Stimulated activated CD4-positive, alpha-beta T cell treated with anti-CD3 and anti-CD28 coated beads, Interleukin-15, amount 100 ng/mL, for 1 hour (primary cell): ENCODE data around the gene KCNK17.

ENCODE experiments used
- DNase-seq, 2 donors: peaks; one replicate each; pipeline ENCODE4 v3.0.0-alpha.2; 2020; ENCODE audit warnings: low read depth in 1 of 2, low spot score in 1 of 2

The KCNK17 gene, protein sequence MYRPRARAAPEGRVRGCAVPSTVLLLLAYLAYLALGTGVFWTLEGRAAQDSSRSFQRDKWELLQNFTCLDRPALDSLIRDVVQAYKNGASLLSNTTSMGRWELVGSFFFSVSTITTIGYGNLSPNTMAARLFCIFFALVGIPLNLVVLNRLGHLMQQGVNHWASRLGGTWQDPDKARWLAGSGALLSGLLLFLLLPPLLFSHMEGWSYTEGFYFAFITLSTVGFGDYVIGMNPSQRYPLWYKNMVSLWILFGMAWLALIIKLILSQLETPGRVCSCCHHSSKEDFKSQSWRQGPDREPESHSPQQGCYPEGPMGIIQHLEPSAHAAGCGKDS

DNA sequence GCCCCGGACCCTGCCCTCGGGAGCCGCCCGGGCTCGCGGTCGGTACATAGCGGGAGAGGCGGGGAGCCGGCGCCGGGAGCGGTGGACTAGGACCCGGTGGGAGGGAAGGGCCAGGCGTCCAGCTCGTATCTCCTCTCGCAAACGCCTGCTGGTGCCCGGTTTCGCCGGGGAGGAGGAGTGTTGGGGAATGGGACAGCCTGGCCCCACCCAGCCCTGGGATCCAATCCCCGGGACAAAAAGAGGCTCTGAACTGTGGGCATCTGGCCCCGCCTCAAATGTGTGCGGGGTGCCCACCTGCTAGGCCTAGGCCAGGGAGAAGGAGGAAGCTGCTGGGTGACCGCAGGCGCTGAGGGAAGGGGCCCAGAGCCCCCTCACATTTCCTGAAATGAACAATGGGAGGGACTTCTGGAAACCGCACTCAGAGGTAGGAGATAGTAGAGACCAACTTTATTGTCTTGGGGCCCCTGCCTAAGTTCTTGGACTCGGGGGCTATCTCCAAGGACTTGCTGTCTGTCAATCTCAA, at the start of gene KCNK17:
Gene KCNK17, minus strand, starts transcription at position 147 of the 523 bp plus-strand sequence. Its CDS starts 99 bp downstream, at position 48.
- no peak for DNase-seq

DNA sequence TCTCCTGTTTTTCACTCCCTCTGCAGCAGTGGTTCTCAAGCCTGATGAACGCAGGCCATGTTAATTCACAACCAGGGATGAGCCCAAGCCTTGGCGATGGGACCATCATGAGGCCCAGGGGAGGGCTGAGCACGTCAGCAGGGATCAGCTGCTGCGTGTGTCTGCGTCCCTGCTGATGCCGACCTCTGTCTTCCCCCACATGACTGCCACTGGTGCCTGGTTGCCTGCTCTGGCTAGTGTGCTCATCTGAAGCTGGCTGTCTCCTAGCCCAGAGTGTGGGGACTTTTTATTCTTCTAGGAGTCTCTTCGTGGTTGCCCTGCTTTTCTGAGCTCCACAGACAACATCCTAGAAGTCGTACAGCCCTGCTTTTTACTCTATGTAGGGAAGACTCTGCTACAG, 49.1 kb upstream of the KCNK17 start:
- DNase-seq: no peak

DNA sequence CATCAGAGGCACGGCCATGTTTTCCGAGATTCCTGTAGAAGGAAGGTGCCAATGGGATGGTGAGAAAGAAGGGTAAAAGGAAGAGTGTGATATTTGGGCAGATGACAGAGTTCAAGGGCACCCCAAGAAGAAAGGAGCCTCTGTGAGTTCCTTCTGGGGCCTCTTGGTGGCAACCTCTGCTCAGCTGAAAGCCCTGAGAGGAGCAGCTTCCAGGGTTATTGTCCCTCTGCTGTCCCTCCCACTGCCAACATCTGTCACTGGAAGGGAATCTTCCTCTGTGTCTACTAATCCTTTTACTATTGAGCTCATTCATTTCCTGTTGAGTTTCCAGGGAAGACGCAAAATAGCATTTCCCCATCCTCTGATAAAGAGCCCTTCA, 48.3 kb upstream of the KCNK17 start:
- no peak for DNase-seq

DNA sequence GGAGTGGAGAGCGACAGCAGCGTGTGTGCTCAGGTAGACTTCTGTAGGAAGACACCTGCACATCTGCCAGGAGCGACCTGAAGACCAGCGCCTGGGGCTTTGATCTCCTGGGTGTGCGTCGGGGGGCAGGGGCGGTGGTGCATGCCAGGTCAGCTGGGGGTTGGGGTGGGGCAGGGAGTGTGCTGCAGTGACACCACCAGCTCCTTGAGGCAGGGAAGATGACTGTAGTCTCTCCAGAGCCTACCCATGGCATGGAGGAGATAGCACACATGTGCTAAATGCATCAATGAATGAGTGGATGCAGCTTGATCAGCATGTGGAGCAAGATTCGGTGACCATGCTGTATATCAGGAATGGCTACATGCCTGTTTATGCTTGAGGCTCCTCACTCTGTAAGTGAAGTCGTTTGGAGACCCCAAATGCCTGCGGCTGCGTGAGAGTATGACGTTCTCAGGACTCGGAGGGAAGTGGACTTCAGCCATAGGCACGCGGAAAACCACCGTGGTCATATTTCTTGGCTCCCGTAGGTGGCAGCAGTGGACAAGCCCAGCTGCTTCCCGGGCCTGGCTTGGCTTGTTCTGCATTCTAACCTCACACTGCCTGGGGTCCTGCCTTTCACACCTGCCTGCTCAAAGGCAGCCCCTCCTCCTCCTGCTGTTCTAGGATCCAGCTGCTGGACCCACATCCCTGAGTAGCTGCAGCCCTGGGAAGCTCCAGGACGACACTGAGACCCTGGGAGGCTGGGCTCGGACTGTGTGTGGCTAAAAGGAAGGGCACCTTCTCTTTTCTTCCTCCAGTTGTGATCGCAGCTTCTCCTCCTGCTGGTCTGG, 47.7 kb upstream of the KCNK17 start:
- DNase-seq: peak in 1 of 2 donors; percentile 17

DNA sequence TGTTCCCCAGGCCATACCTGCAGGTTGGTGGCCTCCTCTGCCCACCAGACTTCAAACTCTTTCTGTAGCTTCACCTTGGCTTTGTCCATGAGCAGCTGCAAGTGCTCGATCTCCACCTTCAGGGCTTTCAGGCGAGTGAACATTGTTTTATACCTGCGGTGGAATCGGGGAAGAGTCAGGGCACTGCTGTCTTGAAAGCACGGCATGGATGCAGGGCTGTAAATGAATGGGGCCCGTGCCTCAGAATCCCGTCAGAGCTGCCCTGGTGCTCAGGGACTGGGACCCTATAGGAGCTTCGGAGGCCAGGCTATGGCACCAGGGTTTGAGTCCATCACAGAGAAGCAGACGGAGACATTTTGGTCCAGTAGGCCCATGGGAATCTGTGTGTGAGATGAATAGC, 46.2 kb upstream of the KCNK17 start:
- DNase-seq: no peak

DNA sequence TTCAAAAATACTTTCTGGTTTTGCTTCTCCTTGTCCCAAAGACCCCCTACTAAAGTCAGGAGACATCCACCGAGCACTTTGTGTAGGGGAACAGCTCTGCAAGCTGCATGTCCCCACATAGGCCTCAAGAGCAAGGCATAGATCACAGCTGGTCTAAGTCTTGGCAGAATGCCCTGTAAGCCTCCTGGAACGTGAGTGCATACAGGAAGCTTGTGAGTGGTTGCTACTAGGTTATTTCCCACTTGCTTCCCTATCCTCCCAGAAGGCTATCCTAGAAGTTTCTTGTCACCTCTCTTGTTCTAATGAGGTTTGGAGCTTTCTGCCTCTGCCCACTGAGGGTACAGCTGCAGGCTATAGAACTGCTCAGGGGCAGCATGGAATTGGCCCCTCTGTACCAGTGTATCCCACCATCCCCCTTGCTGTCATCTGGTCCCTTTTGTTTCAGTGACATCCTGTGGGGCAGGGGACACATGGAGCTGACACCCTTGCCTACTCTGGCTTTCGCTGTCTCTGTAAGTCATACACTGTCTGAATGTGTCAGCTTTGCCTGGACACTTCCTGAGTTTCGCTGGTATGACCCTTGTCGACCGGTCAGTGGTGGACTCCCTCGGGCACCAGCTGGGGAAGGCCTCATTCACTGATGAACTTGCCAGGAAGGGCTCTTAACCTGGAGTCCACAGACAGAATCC, 43.9 kb upstream of the KCNK17 start:
- DNase-seq: no peak

DNA sequence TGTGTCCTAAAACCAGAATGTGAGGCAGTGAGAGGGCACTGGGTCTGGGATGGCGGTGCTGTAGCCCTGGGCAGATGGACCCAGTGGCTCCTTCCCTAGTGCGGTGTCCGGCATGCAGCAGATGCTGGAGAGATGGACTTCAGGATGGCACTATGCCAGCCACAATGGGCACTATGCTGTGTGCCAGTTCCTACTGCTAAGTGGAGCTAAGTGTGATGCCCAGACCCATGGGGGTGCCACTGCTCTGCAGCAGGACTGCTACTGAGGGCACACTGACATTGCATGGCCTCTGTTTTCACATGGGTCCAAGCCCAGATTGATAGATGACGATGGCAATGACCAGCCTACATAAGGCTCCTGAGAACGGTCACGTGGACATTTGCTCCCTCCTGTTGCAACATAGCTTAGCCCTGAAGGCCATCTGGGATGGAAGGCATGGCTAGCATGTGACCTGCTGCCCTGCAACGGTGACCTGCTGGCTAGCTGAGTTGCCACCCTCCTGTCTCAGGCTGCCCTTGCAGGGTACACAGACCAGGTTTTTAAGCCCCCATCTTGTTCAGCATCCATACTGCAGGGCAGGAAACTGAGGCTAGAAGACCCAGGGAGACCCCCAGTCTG, 39.6 kb upstream of the KCNK17 start:
- DNase-seq: no peak

DNA sequence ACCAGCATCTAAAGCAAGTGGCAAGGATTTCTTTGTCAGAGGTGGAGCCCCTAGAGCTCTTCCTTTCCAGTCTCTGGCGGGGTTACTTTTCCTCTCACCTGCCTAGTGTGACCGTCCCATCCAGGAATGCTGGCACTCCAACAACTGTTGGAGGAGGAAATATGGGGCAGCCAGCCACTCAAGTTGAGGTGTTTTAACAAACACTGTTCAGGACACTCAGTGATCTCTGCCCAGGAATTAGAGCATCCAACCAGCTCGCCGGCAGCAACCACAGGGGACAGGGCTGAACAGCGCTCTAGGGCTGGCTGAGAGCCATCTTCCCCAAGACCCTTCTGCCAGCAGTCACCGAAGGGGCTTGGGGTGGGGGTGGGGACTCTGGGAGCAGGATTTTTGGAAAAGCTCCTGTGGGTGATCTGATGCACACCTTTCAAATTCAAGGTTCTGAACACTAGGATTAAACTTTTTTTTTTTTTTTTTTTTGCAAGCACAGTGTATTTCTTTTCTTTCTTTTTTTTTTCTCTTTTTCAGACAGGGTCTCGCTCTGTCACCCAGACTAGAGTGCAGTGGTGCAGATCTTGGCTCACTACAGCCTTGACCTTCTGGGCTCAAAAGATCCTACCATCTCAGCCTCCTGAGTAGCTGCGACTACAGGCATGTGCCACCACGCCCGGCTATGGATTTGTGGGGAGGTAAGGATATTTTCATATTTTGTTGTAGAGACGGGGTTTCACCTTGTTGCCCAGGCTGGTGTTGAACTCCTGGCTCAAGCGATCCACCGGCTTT, 36.7 kb upstream of the KCNK17 start:
- DNase-seq: no peak

DNA sequence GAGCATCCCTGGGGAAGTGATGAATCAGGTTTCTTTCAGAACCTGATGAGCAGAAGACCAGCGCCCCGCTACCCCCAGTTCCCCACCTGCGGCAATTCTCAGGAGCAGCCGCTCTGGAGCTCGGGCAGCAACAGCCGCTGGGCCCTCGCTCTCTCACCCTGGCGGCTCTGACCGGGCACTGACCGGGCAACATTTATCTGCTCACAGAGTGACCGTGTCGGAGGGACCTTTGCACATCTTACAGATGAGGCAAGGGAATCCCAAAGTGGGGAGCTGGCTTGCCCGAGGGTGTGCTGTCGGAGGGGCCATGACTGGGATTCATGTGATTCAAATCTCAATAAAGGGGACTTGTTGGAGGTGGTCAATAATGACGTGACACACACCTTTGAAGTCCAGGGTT, 34.5 kb upstream of the KCNK17 start:
- no peak for DNase-seq

DNA sequence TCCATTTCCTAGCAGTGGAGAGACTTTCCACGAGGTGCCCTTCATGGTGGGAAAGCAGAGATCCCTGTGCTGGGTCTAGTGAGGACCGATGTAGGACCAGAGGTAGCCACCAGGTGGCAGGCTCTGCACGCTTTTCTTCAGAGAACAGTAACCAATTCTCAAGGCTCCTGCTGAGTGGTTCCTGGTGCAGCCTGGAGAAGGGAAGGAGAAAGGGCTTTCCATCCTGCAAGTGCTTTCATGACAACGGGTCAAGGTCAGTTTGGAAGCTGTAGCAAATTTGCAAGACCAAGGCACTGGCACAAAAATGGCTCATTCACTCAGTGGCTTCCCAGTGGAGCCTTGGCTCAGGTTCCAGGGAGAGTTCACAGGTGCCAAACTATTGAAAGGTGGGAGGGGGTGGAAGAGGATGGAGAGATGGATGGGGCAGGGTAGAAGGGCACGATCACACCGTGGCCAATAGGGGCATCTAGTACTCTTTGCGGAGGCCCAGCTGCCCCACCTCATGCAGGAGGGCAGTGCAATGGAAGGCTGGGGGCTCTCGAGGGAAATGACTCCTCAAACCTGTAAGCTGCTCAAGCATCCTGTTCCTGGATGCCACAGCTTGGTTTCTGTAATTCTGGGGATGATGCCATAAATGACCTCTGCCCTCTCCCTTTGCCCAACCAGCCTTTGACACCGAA, 33.8 kb upstream of the KCNK17 start:
- peak in 1 of 2 donors; percentile 47 for DNase-seq

DNA sequence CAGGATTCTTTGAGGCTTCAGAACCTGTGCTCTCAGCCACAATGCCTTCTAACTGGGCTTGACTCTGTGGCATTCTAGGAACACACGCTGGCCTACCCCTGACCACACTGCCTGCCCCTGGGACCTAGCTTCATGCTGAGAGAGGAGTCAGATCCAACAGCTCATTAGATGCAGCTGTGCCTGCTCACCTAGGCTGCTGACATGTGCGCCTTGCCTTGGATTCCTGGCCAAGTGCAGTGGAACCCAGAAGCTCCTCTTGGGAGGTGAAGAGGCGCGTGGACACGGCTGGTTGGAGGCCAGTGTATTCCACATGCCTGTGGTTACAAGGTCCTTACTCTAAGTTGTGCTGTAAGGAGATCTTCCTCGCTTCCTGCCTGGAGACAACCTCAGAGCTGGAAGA, 33.0 kb upstream of the KCNK17 start:
- DNase-seq: no peak

DNA sequence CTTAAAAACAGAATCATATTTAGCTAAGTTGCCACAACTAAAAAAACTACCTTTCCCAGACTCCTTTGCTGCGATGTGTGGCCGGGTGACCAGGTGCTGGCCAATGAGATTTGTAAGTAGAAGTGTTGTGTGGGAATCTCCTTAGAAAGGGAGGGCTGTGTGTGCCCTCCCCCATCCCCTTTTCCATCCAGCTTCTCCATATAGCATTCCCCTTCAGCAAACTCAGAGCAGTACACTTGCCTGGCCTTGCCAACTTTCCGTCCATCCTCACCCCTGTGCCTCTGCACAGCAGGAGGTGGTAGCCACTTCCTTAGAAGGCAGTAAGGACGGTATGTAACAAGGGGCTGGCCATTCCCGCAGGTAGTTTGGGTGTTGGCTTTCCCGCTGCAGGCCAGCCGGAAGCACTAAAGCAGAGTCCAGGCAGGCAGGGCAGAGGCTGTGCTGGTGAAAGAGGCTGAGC, 30.6 kb upstream of the KCNK17 start:
- DNase-seq: no peak

DNA sequence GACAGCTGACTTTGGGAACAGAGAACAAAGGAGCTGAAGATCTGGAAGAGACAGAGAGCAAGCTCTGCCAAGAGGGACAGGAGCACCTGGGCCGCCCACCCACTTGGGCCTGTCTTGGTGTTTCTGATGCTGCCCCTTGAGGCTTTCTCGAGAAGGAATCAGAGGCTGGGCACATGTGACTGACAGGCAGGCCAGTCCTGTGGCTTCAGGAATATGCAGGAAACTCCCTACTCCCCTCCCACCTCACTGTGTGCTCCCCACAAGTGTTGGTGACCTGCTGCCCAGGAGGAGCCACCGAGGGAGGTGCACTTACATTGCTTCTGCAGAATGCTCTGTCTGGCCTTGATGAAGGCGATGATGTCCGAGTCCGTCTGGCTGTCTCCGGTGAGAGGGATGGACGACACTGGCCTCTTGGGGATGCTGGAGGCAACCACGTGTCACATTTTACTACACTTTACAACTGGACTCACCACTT, 29.2 kb upstream of the KCNK17 start:
- DNase-seq: no peak

DNA sequence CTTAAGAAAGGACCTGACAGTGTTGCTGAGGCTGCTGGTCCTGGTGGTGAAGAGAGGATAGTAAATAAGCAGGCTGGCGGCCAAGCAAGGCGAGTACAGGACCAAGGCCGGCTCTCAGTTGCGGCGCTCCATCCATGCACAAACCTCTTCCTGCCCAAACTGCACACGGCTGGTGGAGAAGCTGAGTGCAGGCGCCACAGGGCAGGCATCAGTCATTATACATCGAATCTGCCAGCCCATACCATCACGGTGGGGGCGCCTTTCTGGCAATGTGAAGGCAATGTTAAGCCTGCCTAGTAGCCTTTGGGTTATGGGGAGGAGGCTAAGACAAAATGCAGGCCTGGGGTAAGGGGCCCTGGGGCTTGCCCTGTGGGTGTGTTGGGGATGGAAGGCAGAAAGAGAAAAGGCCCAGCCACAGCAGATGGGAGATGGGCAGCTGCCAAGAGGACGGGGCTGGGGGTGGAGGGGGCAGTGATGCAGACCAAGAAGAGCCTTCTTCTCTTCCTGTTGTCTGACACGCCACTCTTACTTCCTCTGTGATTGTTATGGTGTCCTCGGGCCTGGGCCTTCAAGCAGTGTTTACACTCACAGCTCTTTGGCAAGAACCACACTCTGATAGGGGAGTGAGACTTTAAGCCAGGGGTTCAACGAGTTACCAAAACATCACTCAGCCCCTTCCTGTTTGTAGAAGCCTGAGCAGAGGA, 28.6 kb upstream of the KCNK17 start:
- DNase-seq: no peak

DNA sequence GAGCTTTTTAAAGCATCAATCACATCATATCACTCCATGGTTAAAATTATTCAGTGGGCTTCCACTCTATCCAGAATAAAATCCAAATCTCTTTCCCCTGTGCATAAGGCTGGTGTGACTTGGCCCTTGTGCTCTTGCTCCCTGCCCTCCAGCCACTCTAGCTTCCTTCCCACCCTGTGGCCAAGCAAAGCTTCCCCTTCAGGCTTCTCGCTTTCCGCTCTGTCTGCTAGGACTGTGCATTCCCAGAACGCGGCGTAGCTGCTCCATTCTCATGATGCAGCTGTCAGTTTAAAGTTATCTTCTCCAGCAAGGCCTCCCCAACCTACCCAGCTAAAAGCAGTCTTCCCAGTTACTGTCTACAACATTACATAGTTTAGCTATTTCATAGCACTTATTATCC, 27.7 kb upstream of the KCNK17 start:
- no peak for DNase-seq

DNA sequence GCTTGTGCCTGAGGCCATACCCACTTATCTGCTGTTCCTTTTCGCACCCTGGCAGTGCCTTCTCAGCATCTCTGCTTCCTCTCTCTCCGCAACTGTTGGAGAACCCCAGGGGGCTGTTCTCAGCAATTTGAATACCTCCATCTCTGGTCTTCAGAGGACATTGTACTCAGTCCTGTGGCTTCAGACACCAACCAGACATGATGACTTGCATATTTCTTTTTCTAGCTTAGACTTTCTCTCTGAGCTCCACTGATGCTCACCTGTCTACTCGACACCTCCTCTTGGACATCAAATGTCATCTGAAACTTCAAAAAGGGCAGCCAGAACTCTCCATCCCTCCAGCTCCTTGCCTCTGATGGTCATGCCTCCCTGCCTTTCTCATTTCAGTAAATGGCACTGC, 27.1 kb upstream of the KCNK17 start:
- no peak for DNase-seq

DNA sequence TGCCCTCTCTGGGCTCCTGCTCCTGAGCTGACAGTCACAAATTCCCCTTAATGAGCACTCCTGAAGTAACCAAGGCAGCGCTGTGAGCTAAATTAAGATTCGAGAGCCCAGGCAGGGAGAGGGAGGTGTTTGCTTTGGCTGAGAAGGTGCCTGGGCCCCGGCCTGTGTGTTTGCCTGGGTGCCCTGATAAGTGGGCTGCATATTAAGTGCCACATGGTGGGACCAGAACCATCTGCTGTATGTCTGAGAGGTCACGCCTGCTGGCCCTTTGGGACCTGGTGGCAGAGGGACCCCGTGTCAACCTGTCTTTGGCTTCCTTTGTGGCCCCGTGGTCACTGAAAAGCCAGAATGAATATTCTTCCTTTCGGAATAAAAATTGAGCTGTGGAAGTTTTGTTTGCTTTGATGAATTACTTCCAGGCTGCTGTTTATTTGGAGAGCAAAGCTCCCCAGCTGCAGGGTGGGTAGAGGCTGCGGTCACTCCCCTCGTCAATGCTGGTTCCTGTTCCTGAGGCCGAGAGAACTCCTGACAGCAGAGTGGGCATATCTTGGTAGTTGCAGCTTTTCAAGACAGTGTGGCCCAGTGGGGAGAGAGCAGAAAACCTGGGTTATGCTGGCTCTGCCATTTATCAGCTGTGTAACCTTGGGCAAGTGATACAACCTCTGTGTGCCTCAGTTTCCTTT, 25.8 kb upstream of the KCNK17 start:
- no peak for DNase-seq

DNA sequence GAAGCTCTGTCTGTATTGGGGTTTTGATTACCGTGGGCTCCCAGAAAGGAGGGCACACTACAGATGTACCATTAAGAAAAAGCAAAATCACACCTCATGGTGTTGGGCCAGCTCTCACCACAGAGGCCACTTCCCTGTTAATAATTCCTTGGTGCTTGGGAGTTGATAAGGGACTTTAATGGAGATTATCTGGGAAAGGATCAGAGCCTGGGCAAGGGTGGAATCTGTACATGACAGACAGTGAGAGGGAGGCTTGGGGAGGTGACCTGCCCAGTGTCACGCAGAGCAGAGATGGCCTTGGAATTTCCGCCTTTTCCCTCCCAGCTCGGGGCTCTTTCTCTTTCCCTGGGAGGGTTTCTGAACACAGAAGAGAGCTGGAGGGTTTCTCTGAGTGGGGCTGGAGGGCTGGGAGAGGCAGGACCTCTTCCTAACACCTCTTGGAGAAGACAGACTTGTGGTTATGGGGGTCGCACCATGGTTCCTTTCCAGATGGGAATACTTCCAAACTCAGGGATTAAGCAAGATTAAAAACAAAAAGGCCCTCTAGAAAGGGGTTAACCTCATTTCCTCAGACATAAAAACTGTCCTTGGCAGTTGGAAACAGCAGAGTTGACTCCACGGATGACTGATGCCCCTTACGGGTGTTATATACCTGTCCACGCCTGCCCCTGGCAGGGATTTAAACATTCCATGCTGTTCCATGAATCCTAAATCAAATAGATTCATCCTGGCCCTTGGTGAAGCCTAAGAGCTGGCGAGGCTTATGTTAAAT, 25.1 kb upstream of the KCNK17 start:
- no peak for DNase-seq
